GM12878 (cell line): ENCODE data around the gene AMBP. TPM values are rescaled to one million over a fixed set of nuclear protein-coding genes. Genes with fewer than 3 reads are reported as not detected.

Source experiments
- BHLHE40 ChIP-seq, 2 experiments: fragments of 450-650 bp in 1 of 2; IDR thresholded peaks; 2 replicates each; pipeline ENCODE4 v1.6.1; 2011 to 2017; ENCODE audit warnings: low read depth in 2 of 2, borderline replicate concordance in 1 of 2, improper control_type of control experiment in 1 of 2, low read length in 1 of 2, mild to moderate bottlenecking in 1 of 2
- CHD4 ChIP-seq: fragments of 200-600 bp; sonication (generic); IDR thresholded peaks from 2 replicates; pipeline ENCODE4 v1.6.1; 2016; ENCODE audit warnings: mild to moderate bottlenecking
- KAT2A ChIP-seq: conservative IDR thresholded peaks from 2 replicates; pipeline ENCODE4 v1.6.1; 2011; ENCODE audit warnings: low read depth, low read length; ENCODE audit not compliant: control insufficient read depth
- LARP7 ChIP-seq: fragments of 450-650 bp; IDR thresholded peaks from 2 replicates; pipeline ENCODE4 v1.6.1; 2017; ENCODE audit warnings: mild to moderate bottlenecking
- POLR2AphosphoS2 ChIP-seq: IDR thresholded peaks from 2 replicates; pipeline ENCODE4 v1.6.1; 2011; ENCODE audit warnings: low read depth, mild to moderate bottlenecking, low read length, improper control_type of control experiment, moderate library complexity
- SMC3 ChIP-seq: IDR thresholded peaks from 2 replicates; pipeline ENCODE4 v1.6.1; 2011; ENCODE audit warnings: low read length, improper control_type of control experiment, borderline replicate concordance
- TCF7 ChIP-seq: IDR thresholded peaks from 2 replicates; pipeline ENCODE4 v1.6.1; 2014; ENCODE audit warnings: antibody characterized with exemption, borderline replicate concordance
- ZNF274 ChIP-seq: IDR thresholded peaks from one replicate; pipeline ENCODE4 v1.8.0; 2011; ENCODE audit not compliant: insufficient read length, insufficient read depth
- ZNF592 ChIP-seq: fragments of 450-650 bp; IDR thresholded peaks from 2 replicates; pipeline ENCODE4 v1.6.1; 2017; ENCODE audit warnings: mild to moderate bottlenecking, moderate library complexity
- polyA plus RNA-seq, 11 experiments: library from polyadenylated mRNA; depleted of rRNA in 4 of 11; unstranded in 6 of 11; stranded (reverse) in 5 of 11; fragments of >200 nt; fragmentation: Nextera tagmentation in 4 of 11; fragmentation: Illumina TruSeq in 1 of 11; extraction: Ambion mirVana in 4 of 11; extraction: Trizol in 1 of 11; gene quantifications; 1 replicate in 1 of 11; 2 replicates in 10 of 11; pipeline versions ENCODE4 v1.2.1 to v1.2.3, GENCODE V29; 2011 to 2016; ENCODE audit warnings: inconsistent platforms in 2 of 11, missing spikeins in 2 of 11, low read depth in 1 of 11
- total RNA-seq, 4 experiments: library from RNA; depleted of rRNA in 3 of 4; stranded (reverse); fragments of >200 nt in 3 of 4; fragmentation: Illumina TruSeq in 1 of 4; extraction: Trizol in 1 of 4; gene quantifications; 2 replicates each; pipeline versions ENCODE4 v1.2.1 to v1.2.3, GENCODE V29; 2013 to 2021
- TF ChIP-seq, protein P1 (sequence below): fragments of 450-650 bp; formaldehyde crosslinking; IDR thresholded peaks from 2 replicates; pipeline ENCODE4 v1.4.0; 2022; ENCODE audit warnings: mild to moderate bottlenecking, moderate library complexity

The AMBP gene
- total and polyA plus RNA-seq, 10 of the 15 experiments (the other 5 are each of a cell fraction or from before 2014, with no cell fraction given) = 0.11 to 2.3 (median 0.18) TPM; not detected in 7

DNA sequence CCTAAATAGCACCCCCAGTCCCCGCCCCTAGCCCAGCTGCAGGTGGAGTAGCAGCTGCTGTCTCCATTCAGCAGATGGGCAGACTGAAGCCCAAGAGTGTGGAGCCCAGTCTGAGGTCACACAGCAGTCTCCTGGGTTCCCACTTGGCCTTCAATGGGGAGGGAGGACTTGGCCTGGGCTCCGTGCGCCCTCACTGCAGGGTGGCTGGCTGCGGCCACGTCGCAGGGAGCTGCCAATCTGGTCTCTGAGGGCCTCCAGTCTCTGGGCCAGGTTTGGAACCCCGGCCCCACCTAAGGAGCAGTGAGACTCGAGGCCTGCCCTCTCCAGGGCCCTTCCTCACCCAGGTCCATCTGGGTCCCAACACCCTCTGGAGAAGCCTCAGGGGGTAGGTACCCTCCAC lies 13.6 kb upstream of the AMBP start (continued):
- TF ChIP-seq KAT2A (no peak), ZNF274 (no peak), TCF7 (no peak), BHLHE40 (IDR thresholded peaks at IDR 0.05; ENCODE audit: borderline replicate concordance in 1 of 2, low read depth in 2 of 2, low read length in 1 of 2) (no peak), POLR2AphosphoS2 (no peak), SMC3 (no peak), CHD4 (no peak), ZNF592 (no peak), LARP7 (no peak)
- TF ChIP-seq, protein P1, sequence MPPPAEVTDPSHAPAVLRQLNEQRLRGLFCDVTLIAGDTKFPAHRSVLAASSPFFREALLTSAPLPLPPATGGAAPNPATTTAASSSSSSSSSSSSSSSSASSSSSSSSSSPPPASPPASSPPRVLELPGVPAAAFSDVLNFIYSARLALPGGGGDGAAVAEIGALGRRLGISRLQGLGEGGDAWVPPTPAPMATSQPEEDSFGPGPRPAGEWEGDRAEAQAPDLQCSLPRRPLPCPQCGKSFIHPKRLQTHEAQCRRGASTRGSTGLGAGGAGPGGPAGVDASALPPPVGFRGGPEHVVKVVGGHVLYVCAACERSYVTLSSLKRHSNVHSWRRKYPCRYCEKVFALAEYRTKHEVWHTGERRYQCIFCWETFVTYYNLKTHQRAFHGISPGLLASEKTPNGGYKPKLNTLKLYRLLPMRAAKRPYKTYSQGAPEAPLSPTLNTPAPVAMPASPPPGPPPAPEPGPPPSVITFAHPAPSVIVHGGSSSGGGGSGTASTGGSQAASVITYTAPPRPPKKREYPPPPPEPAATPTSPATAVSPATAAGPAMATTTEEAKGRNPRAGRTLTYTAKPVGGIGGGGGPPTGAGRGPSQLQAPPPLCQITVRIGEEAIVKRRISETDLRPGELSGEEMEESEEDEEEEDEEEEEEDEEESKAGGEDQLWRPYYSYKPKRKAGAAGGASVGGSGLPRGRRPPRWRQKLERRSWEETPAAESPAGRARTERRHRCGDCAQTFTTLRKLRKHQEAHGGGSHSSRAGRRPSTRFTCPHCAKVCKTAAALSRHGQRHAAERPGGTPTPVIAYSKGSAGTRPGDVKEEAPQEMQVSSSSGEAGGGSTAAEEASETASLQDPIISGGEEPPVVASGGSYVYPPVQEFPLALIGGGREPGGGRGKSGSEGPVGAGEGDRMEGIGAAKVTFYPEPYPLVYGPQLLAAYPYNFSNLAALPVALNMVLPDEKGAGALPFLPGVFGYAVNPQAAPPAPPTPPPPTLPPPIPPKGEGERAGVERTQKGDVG = no peak
